Fibroblast of lung (primary cell): ENCODE measurements around the gene NDST1. TPM values are rescaled to one million over a fixed set of nuclear protein-coding genes. Genes with fewer than 3 reads are reported as not detected.

ENCODE experiments used
- DNase-seq, 2 donors: peaks; one replicate each; pipeline versions ENCODE4 v3.0.0 to v3.0.0-alpha.2; 2010; ENCODE audit warnings: low read depth in 2 of 2
- H2AFZ ChIP-seq: 2 replicates; pipeline ENCODE4 v1.5.1; 2012; ENCODE audit warnings: low read length, control low read depth, inconsistent platforms
- H3K27ac ChIP-seq: 2 replicates; pipeline ENCODE4 v1.5.1; 2011; ENCODE audit warnings: low read length, control low read depth; ENCODE audit not compliant: insufficient read depth
- H3K27me3 ChIP-seq: 2 replicates; pipeline ENCODE4 v1.5.1; 2011; ENCODE audit warnings: mild to moderate bottlenecking, low read length; ENCODE audit not compliant: control insufficient read depth, insufficient read depth
- H3K36me3 ChIP-seq: 2 replicates; pipeline ENCODE4 v1.5.1; 2011; ENCODE audit warnings: low read length; ENCODE audit not compliant: control insufficient read depth, insufficient read depth
- H3K4me1 ChIP-seq: 2 replicates; pipeline ENCODE4 v1.5.1; 2011; ENCODE audit warnings: low read length; ENCODE audit not compliant: control insufficient read depth, insufficient read depth; ENCODE audit errors: extremely low read depth
- H3K4me2 ChIP-seq: 2 replicates; pipeline ENCODE4 v1.5.1; 2011; ENCODE audit warnings: low read length, control low read depth; ENCODE audit not compliant: insufficient read depth; ENCODE audit errors: extremely low read depth
- H3K4me3 ChIP-seq, 4 experiments: fragments of 200-600 bp in 1 of 4; sonication (generic) in 1 of 4; replicated peaks in 1 of 4; 2 replicates each; pipeline ENCODE4 v1.5.1; 2011 to 2016; ENCODE audit warnings: low read length in 4 of 4, low read depth in 3 of 4, mild to moderate bottlenecking in 3 of 4, control low read depth in 2 of 4, inconsistent platforms in 1 of 4, mixed read lengths in 1 of 4; ENCODE audit not compliant: insufficient read depth in 1 of 4; ENCODE audit errors: control extremely low read depth in 1 of 4
- H3K79me2 ChIP-seq: 2 replicates; pipeline ENCODE4 v1.5.1; 2012; ENCODE audit warnings: mild to moderate bottlenecking, low read length, inconsistent platforms; ENCODE audit not compliant: control insufficient read depth, insufficient read depth
- H3K9ac ChIP-seq: 2 replicates; pipeline ENCODE4 v1.5.1; 2011; ENCODE audit warnings: mild to moderate bottlenecking, low read length, control low read depth; ENCODE audit not compliant: insufficient read depth
- H3K9me3 ChIP-seq: 2 replicates; pipeline ENCODE4 v1.5.1; 2012; ENCODE audit warnings: low read depth, low read length; ENCODE audit not compliant: control insufficient read depth, insufficient read depth
- H4K20me1 ChIP-seq: 2 replicates; pipeline ENCODE4 v1.5.1; 2011; ENCODE audit warnings: low read length; ENCODE audit not compliant: control insufficient read depth, insufficient read depth; ENCODE audit errors: extremely low read depth
- EZH2 ChIP-seq: IDR thresholded peaks from 2 replicates; pipeline ENCODE4 v1.5.1; 2012; ENCODE audit warnings: low read length, control low read depth, mild to moderate bottlenecking; ENCODE audit errors: missing control alignments
- polyA plus RNA-seq, 2 donors: library from polyadenylated mRNA; depleted of rRNA in 1 of 2; stranded (reverse) in 1 of 2; unstranded in 1 of 2; fragments of >200 nt; gene quantifications; 2 replicates each; pipeline ENCODE4 v1.2.1, GENCODE V29; 2011 to 2012; ENCODE audit warnings: missing spikeins in 1 of 2
- total RNA-seq: library from RNA; depleted of rRNA; stranded (reverse); fragments of >200 nt; gene quantifications from 2 replicates; pipeline ENCODE4 v1.2.1, GENCODE V29; 2014
- TF ChIP-seq, protein P1 (sequence below), 2 donors: IDR thresholded peaks in 1 of 2; conservative IDR thresholded peaks in 1 of 2; 1 replicate in 1 of 2; 2 replicates in 1 of 2; pipeline ENCODE4 v1.5.1; 2011 to 2012; ENCODE audit warnings: low read length in 2 of 2, control low read depth in 1 of 2, inconsistent platforms in 1 of 2, low read depth in 1 of 2, mild to moderate bottlenecking in 1 of 2

The NDST1 gene
- total and polyA plus RNA-seq, 2 donors (not counting 1 experiment from before 2014, with no cell fraction given) = 38.5 to 94.8 TPM

DNA sequence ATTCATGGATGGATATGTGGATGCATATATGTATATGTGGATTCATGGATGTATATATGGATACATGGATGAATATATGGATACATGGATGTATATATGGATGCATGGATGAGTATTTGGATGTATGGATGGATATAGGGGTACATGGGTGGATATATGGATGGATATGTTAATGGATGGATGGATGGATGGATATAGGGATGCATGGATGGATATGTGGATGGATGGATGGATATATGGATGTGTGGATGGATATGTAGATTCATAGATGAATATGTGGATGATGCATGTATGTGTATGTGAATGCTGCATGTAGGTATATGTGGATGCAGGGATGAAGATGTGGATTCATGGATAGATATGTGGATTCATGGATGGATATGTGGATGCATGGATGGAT, 79.1 kb downstream of the NDST1 start:
- Histone ChIP-seq H3K4me3 (no peak overlapping the region), H3K9ac (no peak overlapping the region), H2AFZ (no peak overlapping the region), H3K27ac (no peak overlapping the region), H3K79me2 (no peaks in the 10 kb centered on the region), H4K20me1 (no peaks in the 10 kb centered on the region), H3K9me3 (no peaks in the 10 kb centered on the region), H3K27me3 (no peaks in the 10 kb centered on the region), H3K4me2 (no peak overlapping the region), H3K36me3 (no peaks in the 10 kb centered on the region), H3K4me1 (peaks cover 9% of the 10 kb centered on the region)
- no peak for DNase-seq
- no peak for TF ChIP-seq EZH2
- TF ChIP-seq, protein P1, sequence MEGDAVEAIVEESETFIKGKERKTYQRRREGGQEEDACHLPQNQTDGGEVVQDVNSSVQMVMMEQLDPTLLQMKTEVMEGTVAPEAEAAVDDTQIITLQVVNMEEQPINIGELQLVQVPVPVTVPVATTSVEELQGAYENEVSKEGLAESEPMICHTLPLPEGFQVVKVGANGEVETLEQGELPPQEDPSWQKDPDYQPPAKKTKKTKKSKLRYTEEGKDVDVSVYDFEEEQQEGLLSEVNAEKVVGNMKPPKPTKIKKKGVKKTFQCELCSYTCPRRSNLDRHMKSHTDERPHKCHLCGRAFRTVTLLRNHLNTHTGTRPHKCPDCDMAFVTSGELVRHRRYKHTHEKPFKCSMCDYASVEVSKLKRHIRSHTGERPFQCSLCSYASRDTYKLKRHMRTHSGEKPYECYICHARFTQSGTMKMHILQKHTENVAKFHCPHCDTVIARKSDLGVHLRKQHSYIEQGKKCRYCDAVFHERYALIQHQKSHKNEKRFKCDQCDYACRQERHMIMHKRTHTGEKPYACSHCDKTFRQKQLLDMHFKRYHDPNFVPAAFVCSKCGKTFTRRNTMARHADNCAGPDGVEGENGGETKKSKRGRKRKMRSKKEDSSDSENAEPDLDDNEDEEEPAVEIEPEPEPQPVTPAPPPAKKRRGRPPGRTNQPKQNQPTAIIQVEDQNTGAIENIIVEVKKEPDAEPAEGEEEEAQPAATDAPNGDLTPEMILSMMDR (conservative IDR thresholded peaks at IDR 0.05 in 1 of 2, IDR thresholded peaks at IDR 0.05 in 1 of 2; ENCODE audit: low read depth in 1 of 2, low read length in 2 of 2) = no peak

DNA sequence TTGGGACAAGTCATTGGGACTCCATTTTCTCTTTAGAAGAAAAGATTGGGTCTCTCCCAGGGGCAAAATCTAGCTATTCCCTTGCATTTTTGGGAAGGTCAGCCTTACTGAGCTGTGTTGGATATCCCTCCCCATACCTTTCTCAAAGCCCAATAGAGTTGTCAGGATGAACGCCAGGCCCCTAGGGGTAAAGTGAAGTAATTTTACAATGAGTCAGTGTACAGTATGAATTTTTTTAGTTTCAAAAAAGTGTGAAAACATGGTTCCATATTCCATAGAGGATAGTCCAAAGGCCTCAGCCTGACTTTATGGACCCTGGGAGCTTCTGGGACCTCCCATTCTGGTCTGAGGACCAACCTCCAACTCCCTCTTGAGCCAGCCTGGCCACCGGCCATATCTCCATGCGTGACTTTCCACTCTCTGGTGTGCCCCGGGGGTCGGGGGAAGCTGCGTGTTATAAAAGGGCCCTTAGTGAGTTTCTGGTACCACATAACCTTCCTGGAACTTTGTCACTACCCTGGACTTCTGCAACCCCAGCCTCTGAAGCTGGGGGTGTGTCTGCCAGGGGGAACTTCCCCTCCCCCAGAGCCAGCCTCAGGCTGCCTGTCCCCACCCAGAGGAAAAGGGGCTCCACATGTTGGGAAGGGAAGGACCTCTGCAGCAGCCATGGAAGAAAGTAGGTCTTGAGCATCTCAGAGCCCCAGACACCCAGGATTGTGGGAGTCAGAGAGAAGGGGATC, 80.1 kb downstream of the NDST1 start:
- H3K9me3 ChIP-seq = no peaks in the 10 kb centered on the region
- H3K27ac ChIP-seq = no peak overlapping the region
- no peak overlapping the region for H3K4me2 ChIP-seq
- no peak overlapping the region for H3K4me3 ChIP-seq
- no peaks in the 10 kb centered on the region for H3K36me3 ChIP-seq
- H4K20me1 ChIP-seq = no peaks in the 10 kb centered on the region
- H2AFZ ChIP-seq = no peak overlapping the region
- H3K27me3 ChIP-seq = no peaks in the 10 kb centered on the region
- no peaks in the 10 kb centered on the region for H3K79me2 ChIP-seq
- H3K4me1 ChIP-seq = peaks cover 4% of the 10 kb centered on the region
- TF ChIP-seq, protein P1 (conservative IDR thresholded peaks at IDR 0.05 in 1 of 2, IDR thresholded peaks at IDR 0.05 in 1 of 2; ENCODE audit: low read depth in 1 of 2, low read length in 2 of 2) = no peak
- TF ChIP-seq EZH2 = no peak
- peak in 1 of 2 donors; percentile 35 for DNase-seq
- H3K9ac ChIP-seq = no peak overlapping the region

DNA sequence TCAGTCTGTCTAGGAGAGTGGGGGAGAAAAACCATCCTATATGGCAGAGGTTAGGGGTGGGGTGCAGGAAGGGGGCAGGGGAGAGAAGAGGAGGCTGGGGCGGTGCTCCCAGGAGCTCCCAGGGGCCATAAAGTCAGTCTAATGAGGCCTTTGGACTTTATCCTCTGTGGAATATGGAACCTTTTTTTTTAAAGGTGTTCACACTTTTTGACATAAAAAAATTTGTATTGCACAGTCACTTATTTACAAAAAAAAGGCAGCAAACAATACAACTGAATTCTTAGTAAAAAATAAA, 80.6 kb downstream of the NDST1 start:
- Histone ChIP-seq H2AFZ (no peak overlapping the region), H3K4me1 (peaks cover 4% of the 10 kb centered on the region), H4K20me1 (no peaks in the 10 kb centered on the region), H3K9ac (no peak overlapping the region), H3K4me2 (no peak overlapping the region), H3K4me3 (no peak overlapping the region), H3K9me3 (no peaks in the 10 kb centered on the region), H3K27ac (no peak overlapping the region), H3K27me3 (no peaks in the 10 kb centered on the region), H3K79me2 (no peaks in the 10 kb centered on the region), H3K36me3 (no peaks in the 10 kb centered on the region)
- DNase-seq = no peak
- TF ChIP-seq EZH2 = no peak
- TF ChIP-seq, protein P1 (conservative IDR thresholded peaks at IDR 0.05 in 1 of 2, IDR thresholded peaks at IDR 0.05 in 1 of 2; ENCODE audit: low read depth in 1 of 2, low read length in 2 of 2) = no peak
